HPDE6-E6E7 (cell line): ENCODE data around the gene TDRD9.
A peak's percentile ranks its signal among the peaks of the same experiment; 100 is the strongest.

Experiments used
- DNase-seq: peaks from one replicate; pipeline ENCODE4 v3.0.0; 2011; ENCODE audit warnings: missing footprints; ENCODE audit errors: extremely low spot score

TDRD9 gene

DNA sequence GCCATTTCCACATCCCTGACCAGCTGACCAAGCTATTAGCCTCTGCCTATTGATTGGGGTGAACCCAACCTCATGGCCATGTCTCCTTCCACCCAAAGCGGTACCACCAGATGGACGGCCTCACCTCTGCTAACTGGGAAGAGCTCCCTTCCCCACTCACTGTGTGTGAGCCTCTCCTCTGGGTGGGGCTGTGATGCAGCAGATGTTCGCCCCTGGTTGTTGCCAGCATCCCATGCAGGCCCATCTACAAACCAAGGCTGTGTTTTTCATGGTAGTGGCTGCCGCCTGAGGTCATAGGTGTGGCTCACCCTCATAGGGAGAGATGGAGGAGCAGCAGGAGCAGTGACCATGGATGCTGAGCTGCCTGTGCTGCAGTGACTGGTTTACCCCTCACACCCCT is 61.7 kb downstream of the TDRD9 start:
- DNase-seq = no peak

DNA sequence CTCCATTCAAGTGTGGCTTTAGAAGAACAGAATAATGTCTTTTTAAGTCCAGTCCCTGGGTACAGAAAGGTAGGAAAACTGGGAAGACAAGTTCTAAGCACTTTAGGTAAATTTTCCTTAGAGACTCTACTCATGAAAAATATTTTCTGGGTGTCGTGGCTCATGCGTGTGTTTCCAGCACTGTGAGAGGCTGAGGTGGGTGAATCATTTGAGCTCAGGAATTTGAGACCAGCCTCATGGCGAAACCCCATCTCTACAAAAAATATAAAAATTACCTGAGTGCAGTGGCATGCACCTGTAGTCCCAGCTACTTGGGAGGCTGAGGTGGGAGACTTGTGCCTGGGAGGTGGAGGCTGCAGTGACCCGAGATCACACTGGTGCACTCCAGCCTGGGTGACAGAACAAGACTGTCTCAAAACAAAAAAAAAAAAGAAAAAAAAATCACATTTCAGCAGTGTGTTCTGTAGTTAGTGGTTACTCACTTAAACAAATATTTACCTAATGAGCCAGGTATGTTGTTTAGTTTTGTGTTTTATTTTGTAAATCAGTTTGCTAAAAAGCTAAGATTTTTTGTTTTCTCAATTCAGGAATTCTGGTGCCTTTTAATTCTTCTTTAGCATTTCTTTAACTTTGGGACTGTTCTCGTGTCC is 66.4 kb downstream of the TDRD9 start:
- peak; percentile 38 for DNase-seq

DNA sequence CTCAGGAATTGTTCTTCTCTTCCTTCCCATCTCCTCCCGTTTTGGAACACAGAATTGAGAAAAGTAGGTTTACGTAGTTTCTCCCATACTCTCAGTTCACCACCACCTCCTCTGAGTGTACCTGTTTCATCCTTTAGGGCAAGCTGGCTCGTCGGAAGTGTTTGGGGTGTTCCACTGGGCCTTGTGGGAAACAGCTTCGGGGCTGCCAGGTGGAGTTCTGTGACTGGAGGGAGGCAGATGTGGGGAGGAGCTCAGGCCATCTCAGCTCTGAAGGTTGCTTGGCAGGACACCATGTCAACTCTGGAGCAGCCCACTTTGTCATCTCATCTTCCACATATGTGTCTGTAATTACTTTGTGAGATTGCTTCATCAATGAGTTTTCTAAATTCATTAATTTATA is 67.6 kb downstream of the TDRD9 start:
- no peak for DNase-seq

DNA sequence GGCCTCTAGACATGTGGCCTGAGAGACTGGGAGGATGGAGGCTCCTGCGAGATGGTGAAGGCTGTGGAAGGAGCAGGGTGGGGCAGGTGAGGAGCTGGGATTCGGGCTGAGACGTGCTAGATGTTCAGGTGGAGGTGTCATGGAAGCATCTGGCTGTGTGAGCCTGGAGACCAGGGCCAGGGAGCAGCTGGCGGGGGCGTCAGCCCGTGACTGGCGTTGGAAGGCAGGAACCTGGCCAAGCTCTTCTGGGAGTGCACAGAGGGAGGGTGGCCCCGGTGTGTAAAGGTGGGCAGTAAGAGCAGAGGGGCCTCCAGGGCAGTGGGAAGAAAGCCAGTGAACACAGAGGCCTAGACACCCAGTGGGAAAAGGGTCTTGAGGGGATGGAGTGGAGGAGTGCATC is 69.1 kb downstream of the TDRD9 start:
- no peak for DNase-seq

DNA sequence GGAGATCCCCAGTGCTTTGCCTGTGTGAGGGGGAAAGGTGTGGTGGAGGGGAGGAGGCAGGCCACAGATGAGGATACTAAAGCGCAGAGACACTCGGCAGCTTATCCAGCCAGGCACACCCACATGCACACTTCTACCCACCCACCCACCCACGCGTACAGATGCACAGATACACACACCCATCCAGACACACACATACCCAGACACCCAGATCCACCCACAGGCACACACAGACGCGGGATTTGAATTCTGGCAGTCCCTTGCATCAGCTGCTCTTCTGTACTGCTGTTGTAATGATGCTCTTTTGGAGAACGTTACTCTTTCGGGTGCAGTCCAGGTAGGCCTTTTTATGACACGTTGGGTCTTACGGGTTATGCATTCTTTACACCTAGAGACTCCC is 69.8 kb downstream of the TDRD9 start:
- no peak for DNase-seq

DNA sequence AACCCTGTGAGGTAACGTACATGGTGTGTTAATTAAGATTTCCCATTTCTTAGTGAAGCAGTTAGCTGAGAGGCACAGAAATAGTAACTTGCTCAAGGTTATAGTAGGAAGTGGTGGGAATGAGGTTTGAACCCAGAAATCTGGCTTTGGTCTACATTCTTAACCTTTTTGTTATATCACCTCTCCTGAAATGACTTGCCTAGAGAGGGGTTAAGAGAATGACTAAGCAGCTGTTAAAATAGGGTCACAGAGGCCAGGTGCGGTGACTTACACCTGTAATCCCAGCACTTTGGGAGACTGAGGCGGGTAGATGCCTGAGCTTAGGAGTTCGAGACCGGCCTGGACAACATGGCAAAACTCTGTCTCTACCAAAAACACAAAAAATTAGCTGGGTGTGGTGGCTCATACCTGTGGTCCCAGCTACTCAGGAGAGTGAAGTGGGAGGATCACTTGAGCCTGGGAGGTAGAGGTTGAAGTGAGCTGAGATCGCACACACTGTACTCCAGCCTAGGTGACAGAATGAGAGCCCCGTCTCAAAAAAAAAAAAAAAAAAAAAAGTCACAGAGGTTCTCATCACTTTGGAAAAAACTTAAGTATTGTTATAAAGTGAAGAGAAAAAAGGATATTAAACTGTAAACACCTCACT is 71.7 kb downstream of the TDRD9 start:
- DNase-seq = no peak

DNA sequence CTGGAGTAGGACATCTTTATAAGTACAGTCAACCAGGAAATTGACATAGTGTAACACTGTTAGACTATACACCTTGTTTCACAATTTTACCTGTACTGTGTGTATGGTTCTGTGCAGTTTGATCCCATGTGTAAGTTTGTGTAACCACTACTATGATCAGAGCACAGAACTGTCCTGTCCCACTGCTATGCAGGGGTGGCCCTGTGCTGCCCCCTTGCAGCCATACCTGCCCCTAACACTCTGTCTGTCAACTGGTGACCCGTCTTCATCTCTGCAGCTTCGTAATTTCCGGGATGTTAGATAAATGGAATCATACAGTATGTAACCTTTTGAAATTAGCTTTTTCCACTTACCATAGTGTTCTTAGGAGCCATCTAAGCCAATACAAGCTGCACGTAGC is 72.7 kb downstream of the TDRD9 start:
- no peak for DNase-seq

DNA sequence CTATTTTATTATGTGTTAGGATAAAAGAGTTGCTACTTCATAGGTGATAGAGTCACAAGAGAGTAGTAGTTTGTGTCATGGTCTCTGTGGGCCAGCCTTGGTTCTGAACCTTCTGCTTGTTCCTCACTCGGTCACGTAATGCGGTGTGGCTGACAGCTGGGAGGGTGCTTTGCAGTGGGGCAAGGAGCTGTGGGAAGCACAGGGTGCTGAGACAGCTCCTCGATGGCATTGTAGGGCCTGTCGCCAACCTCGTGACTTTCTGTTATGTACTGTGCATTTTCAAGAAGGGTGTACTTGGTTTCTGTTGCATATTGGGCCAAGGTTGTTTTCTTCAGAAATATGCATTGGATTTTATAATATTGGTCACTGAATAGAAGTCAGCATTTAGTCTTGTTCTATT is 75.4 kb downstream of the TDRD9 start:
- no peak for DNase-seq

DNA sequence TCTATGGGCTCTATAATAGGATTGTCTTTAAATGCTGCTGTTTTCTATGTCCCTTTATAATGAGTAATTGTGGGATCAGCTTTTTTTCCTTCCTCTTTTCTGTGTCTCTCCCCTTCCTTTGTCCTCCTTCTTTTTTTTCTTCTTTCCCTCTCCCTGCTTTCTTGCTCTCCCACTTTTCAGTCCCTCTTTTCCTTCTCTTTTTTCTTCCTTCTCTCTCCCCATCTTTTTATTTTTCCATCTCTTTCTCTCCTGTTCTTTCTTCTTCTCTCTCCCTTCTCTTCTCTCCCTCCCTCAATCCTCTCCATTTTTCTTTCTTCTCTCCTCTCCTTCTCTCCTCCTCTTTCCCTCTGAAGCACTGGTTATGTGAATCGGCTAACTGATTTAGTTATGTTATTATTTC is 76.6 kb downstream of the TDRD9 start:
- no peak for DNase-seq

DNA sequence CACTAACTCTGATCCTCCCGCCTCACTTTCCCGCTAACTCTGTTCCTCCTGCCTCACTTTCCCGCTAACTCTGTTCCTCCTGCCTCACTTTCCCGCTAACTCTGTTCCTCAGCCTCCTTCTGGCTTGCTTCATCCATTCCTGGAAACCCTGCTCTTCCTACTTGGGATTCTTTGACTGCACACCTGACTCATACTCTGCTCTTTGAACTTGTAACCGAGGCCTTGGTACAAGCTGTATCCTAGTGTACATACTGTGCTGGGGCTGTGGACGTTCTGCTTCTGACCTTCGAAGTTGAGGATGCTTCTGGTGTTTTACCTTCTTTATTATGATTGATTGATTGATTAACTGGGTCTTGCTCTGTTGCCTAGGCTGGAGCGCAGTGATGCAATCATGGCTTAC is 77.2 kb downstream of the TDRD9 start:
- no peak for DNase-seq

DNA sequence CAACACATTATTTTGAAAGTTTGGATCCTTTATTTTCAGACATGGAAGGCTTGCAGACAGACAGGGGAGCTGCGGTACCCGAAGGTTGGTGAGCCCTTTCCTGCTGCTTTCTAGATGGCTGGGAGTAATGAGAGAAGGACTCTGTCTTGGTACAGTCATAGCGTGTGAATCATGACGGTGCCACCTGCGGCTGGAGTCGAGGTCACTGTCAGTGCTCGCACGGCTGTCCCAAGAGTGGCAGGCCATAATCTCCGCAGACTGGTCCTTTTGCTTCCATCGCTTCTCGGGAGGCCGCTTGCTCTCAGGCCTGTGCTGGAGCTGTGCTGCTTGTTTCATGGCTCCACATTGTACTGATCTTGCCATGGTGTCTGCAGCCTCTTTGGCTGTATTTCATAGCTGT is 78.9 kb downstream of the TDRD9 start:
- DNase-seq = no peak

DNA sequence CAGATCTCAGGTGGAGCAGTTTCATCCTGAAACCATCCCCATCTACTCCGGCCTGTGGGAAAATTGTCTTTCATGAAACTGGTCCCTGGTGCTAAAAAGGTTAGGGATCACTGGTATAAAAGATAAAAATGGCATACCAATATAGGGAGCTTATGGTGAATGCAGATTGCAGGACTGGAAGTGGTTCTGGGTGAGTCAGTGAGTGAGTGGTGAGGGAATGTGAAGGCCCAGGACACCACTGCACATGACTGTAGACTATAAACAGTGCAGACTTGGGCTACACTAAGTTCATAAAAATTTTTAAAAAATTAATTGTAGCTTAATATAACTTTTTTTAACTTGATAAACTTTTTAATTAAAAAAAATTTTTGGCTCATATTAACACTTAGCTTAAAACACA is 81.0 kb downstream of the TDRD9 start:
- no peak for DNase-seq

DNA sequence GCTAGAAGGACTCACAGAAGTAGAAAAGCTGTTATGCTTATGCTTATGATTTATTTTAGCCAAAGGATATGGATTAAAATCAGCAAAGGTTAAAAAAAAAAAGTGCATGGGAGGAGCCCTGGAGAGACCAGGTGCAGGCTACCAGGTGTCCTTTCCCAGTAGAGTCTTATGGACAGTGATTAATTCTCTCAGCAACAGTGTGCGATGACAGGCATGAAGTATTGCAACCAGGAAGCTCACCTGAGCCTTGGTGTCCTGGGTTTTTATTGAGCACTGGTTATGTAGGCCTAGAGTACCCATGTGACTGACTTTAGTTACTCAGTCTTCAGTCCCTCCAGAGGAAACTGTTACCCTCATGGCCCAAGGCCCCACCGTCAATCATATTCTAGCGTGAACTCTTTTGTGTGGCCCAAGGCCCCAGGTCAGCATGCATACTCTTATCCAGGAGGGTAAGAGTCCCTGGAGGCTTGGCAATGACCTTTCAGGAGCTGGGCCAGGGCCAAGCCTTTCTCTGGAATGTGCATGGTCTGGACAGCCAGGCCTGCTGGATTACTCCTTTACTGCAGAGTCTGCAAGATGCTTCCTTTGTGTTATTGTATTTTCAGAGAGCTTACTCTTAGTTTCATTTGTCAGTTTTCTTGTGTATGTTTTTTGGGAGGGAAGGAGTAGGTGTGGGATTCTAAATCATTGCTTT is 83.7 kb downstream of the TDRD9 start:
- DNase-seq = no peak

DNA sequence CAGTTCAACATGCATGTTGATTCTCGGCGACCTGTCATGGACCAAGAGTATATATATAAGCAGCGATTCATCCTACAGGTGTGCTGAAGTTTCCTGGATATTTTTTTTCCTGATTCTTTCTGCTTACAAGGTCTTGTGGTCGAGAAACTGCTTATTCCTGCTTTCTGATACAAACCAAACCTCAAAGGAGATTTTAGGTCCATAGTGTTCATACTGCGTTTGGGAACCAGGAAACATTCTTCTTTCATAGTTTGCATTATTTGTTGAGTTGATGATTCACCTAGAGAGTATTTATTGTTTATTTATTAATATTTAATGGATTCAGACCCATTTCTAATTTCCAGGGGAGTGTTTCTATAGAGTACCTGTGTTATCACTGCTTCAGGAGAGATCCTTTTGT is 86.5 kb downstream of the TDRD9 start:
- no peak for DNase-seq

DNA sequence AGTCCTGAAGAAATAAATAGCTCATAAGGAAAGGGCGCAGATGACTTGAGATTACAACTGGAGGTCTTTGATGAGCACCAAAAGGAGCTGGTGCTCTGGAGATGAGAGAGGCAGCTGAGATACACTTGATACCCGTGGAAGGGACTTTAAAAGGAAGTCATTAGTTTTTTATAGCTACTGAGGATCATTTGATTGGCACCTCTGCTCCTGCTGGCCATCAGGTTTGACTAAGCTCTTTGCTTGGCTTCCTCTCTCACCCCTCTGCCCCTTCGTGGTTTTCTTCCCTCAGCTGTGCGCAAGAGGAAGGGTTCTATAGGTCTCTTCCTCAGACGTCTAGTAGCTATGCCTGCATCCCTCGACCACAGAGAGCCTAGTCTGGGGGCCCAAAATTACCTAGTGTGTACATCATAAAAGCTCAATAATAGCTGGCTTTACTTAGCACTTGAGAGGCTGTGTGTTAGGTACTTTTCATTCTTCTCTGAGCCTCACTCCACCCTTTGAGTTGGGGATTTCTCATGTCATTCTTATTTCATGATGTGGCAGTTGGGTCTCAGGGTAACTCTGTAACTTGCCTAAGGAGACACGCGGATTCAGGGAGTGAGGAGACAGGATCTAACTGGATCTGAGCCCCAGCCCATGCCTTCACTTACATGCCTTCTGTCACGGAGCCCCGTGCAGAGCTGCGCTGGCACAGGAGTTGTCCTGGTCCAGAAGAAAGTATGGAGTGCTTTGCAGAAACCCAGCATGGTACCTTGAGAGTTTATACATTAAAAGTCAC is 88.8 kb downstream of the TDRD9 start:
- no peak for DNase-seq

DNA sequence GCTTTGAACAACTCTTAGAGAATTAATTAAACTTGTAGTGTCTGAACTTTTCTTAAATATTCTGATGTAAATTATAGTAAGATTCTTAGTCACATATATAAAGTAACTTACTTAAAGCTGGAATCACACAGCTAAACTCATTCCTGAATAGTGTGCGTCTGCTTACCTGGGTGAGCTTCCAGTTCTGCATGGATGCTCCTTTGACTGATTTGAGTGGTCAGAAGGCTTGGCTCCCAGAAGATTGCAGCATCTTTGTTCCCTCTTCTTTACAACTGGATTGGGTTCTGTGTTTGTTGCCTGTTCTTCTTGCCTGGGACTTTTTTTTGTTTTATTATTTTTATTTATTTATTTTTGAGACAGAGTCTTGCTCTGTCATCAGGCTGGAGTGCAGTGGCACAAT is 90.8 kb downstream of the TDRD9 start:
- no peak for DNase-seq

DNA sequence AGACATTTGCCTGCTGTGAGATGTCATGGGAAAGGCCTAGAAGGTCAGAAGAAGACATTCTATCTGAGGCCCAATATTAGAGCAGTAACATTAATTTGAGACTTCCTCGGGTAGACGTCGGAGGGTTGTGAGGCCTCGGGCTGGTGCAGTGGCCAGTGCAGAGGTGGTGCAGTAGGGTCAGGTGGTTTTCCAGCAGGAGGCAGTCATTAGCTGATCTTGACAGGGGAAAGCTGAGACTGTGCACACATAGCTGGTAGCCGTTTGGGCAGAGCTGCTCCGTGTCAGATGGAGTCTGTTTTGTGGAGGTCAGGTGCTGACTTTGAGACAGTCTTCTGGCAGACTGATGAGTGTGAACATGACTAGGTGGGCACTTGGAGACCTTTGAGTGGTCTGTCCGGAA is 91.5 kb downstream of the TDRD9 start:
- DNase-seq = no peak

DNA sequence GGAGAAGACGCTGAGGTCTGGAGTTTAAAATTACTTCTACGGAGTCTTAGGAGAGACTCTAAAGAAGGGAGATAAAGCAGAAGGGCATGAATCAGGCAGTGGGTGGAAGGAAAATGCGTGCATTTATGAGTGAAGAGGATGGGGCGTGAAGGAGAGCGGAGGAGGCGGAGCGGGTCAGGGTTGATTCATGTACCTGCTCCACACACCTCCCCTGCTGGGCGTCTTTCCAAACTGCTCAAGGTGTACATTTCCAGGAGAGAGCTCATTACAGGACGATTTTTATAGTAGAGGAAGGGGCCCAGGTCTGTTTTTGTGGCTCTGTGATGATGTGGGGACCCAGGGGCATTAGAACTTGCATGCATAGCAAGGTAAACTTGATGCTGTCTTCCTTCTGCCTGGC is 92.2 kb downstream of the TDRD9 start:
- no peak for DNase-seq

DNA sequence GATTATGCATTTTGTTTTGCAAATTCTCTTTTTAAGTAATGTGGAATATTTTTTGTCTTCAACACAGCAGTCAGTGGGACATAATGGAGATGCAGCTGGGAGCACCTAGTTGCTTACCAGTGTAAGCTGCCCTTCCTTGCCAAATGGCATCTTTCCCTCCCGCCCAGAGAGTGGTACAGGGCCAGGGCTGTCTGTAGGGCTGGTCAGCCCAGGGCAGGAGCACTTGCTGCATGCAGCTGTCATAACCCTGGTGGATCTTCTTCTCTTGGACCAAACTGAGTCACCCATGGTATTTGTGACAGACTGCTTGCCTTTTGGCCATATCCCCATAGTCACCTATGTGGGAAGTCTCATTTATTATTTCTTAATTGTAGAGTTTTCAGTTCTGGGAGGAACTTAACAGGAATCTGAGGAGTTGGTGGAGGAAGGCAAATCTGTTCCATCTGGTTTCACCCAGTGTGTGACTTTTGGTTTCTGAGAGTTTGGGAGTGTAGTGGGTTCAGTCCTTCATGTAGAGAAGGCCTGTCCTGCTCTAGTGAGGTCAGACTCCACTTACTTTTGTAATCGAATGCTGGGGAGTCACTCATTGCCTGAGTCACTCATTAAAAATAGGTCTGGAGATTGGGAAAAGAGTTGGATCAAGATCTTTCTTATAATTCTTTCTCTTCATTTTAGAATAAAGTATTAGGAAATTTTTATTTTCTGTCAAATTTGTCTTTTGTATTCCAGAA is 95.2 kb downstream of the TDRD9 start:
- DNase-seq = no peak

DNA sequence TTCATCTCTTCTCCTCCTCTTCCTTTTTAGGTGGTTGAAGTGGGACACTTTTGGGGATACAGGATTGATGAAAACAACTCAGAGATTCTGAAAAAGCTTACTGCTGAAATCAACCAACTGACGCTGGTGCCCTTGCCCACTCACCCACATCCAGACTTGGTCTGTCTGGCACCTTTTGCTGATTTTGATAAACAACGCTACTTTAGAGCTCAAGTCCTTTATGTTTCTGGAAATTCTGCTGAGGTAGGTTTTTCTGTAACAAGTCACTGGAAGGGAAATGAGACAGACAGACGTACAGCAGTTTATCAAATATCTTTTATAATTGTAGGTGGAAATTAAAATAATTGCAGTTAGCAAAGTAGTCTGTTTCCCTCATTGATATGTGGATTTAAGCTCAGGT is 97.3 kb downstream of the TDRD9 start:
- no peak for DNase-seq

DNA sequence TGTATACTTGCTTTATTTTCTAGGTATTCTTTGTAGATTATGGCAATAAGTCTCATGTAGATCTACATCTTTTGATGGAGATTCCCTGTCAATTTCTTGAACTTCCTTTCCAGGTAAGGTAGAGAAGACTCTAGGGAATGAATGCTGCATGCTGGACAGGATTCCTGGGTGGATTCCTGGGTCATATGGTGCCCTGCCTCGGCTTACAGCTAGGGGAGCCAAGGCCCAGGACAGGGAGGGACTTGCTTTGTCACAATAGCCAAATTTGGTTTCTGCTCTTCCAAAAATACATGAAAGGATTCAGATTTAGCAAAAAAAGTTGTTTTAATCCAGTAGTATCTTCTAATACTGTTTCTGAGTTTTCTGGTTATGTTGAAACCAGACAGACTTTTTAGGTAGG is 97.8 kb downstream of the TDRD9 start:
- DNase-seq = no peak

DNA sequence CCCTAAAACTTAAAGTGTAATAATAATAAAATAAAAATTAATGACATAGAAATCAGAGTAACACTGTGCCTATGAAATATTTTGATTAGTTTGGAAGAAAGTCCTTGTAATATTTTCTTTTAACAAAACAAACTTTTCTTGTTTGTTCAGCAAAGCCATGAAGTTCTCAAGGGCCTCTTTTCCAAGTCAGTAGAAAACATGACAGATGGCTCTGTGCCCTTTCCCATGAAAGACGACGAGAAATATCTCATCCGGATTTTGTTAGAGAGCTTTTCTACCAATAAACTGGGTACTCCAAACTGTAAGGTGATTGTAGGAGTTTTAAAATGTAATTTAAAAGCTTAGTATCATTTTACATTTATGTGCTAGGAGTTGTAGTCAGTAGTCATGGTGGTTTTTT is 102.7 kb downstream of the TDRD9 start:
- no peak for DNase-seq
